Pancreas (tissue), 10 donors: ENCODE data around the gene INPP4B. TPM values are rescaled to one million over a fixed set of nuclear protein-coding genes. Genes with fewer than 3 reads are reported as not detected.

ENCODE experiments used
- ATAC-seq, 4 donors: fragments of 200-7000 bp; cut with Tn5 transposase; one replicate each; pipeline versions ENCODE4 v1.8.0 to v1.9.1; 2020; ENCODE audit warnings: mild to moderate bottlenecking in 4 of 4, moderate library complexity in 4 of 4
- DNase-seq, 6 donors: peaks; one replicate each; pipeline ENCODE4 v3.0.0-alpha.2; 2020
- FAIRE-seq: peaks from 2 replicates; lab custom pipeline; 2012; peaks lifted over from hg19 to GRCh38; lab: Jason Lieb, UNC
- H3K27ac ChIP-seq, 4 donors: fragments of 200-600 bp; sonication (generic); 1 replicate in 3 of 4; 2 replicates in 1 of 4; pipeline versions ENCODE4 v1.5.0 to v1.8.0; 2020
- H3K27me3 ChIP-seq, 4 donors: fragments of 200-600 bp; one replicate each; pipeline ENCODE4 v1.8.0; 2021
- H3K36me3 ChIP-seq, 3 donors: fragments of 200-600 bp; sonication (generic) in 1 of 3; one replicate each; pipeline versions ENCODE4 v1.5.0 to v1.8.0; 2020 to 2021
- H3K4me1 ChIP-seq, 3 donors: fragments of 200-600 bp; one replicate each; pipeline ENCODE4 v1.8.0; 2021
- H3K4me3 ChIP-seq, 4 donors: fragments of 200-600 bp; sonication (generic) in 2 of 4; one replicate each; pipeline versions ENCODE4 v1.5.0 to v1.8.0; 2020 to 2021
- H3K9me3 ChIP-seq, 4 donors: fragments of 200-600 bp; one replicate each; pipeline ENCODE4 v1.8.0; 2021
- WGBS, 2 donors: extraction: QIAGEN DNeasy Blood & Tissue Kit; methylation state at CpG; one replicate each; pipeline ENCODE4 v1.1.7; 2013; 5-methylcytosine and 5-hydroxymethylcytosine counted together
- intact Hi-C, 3 donors: fragments of 100-400 bp; cut with DNase I; formaldehyde crosslinking; loops; one replicate each; pipeline versions ENCODE4 v1.11.1 to v1.14.2; 2022
- polyA plus RNA-seq, 2 donors: library from polyadenylated mRNA; stranded (reverse); fragments of 200-250 nt; gene quantifications; one replicate each; pipeline ENCODE4 v1.2.3, GENCODE V29; 2013
- total RNA-seq, 6 donors: library from RNA; stranded (reverse); fragmentation: NEBNext Ultra II Directional in 4 of 6; extraction: Animal tissue kit (Norgen Biotek cat#: 25700) in 4 of 6; gene quantifications; one replicate each; pipeline versions ENCODE4 v1.2.1 to v1.2.4, GENCODE V29; 2021 to 2023
- TF ChIP-seq, protein P1 (sequence below), 4 donors: fragments of 200-600 bp; sonication (generic) in 3 of 4; IDR thresholded peaks; one replicate each; pipeline versions ENCODE4 v1.5.0 to v1.8.0; 2021; ENCODE audit warnings: antibody characterized with exemption in 4 of 4
- donor health status: healthy with polysubstance abuse.
- donor health status: DM: no; HTN: no; CAD: no; lungs with moderate emphysema.
- donor health status: DM: no; HTN: no; CAD: no.
- donor health status: control.
- donor health status: control.
- donor health status: Bipolar disorder and iron deficiency.
- donor health status: DM: yes; HTN: yes; CAD: no.
- donor health status: DM: no; HTN: no; CAD: no.
- donor health status: DM: no; HTN: no; CAD: no.
- donor health status: DM: yes; HTN: yes; CAD: no.

Gene INPP4B
- total and polyA plus RNA-seq, 8 donors, result 1.2 to 12.9 (median 5.5) TPM

DNA sequence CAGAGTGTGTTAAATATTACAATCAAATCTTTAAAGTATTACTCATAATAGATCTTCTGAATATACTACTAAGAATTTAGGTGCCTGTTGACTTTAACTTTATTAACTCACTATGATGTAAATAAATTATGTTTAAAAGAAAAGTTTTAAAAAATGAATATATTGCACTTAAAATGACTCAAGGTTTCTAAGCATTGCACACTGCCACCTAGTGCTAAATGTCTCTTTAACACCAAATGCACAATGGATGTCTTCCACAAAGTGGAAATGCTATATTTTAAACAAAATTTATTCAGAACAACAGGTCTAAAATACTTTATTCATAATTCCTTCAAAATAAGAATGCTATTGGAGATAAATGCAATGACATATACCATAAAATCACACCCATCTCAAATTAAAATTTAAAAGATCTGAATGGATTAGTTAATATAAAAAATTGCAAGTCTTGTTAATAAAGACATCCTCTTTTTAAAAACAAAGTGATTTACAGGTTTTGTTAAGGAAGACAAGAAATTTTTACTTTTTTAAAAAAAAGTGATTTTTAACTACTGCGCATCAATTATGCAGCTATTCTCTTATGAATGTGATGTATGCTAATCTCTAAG is 5.5 kb downstream of the INPP4B start:
- ATAC-seq (peak in 3 of 4 donors; percentile 56 to 66 (median 62)), FAIRE-seq (peak; percentile 98), DNase-seq (no peak)
- Histone ChIP-seq H3K4me3 (no peak overlapping the region), H3K9me3 (no peaks in the 10 kb centered on the region), H3K27me3 (peaks cover 0 to 3% (median 0%) of the 10 kb centered on the region in 4 donors), H3K36me3 (no peaks in the 10 kb centered on the region), H3K4me1 (peaks cover 0 to 3% (median 0%) of the 10 kb centered on the region in 3 donors), H3K27ac (no peak overlapping the region)
- intact Hi-C loops, result loop anchor here in 2 of 3 donors (10.0 kb wide), 1 partner anchor 716 kb away; no protein-coding TSS in a partner anchor
- TF ChIP-seq, protein P1, sequence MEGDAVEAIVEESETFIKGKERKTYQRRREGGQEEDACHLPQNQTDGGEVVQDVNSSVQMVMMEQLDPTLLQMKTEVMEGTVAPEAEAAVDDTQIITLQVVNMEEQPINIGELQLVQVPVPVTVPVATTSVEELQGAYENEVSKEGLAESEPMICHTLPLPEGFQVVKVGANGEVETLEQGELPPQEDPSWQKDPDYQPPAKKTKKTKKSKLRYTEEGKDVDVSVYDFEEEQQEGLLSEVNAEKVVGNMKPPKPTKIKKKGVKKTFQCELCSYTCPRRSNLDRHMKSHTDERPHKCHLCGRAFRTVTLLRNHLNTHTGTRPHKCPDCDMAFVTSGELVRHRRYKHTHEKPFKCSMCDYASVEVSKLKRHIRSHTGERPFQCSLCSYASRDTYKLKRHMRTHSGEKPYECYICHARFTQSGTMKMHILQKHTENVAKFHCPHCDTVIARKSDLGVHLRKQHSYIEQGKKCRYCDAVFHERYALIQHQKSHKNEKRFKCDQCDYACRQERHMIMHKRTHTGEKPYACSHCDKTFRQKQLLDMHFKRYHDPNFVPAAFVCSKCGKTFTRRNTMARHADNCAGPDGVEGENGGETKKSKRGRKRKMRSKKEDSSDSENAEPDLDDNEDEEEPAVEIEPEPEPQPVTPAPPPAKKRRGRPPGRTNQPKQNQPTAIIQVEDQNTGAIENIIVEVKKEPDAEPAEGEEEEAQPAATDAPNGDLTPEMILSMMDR (IDR thresholded peaks at IDR 0.05), result peak; percentile 11 to 64 (median 48)
- WGBS, 2 donors, result 82% methylated on average over 1 of the region's 1 CpG

DNA sequence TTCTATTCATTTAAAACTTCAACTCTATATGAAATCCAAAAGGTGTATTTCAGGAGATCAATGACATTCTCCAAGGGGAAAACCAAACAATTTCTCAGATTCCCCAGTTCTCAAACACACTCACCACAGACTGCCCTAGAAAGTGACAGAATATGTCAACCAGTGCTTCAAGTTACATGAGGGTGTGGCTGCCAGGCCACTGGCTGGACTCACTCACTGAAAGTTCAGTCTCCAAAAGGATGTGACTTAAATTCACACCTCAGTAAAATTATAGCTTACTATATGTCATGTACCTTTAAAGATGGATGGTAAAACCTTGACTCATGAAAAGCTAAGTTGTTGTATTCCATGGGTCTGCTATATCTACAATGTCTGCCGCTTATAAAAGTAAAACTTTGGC is 7.3 kb downstream of the INPP4B start:
- TF ChIP-seq, protein P1 (IDR thresholded peaks at IDR 0.05), result no peak
- Histone ChIP-seq H3K27ac (no peak overlapping the region), H3K4me1 (peaks cover 0 to 3% (median 0%) of the 10 kb centered on the region in 3 donors), H3K27me3 (peaks cover 0 to 3% (median 0%) of the 10 kb centered on the region in 4 donors), H3K9me3 (no peaks in the 10 kb centered on the region), H3K4me3 (no peak overlapping the region), H3K36me3 (no peaks in the 10 kb centered on the region)
- WGBS, 2 donors, result 80 to 88% methylated on average over 1 of the region's 1 CpG
- FAIRE-seq (no peak), DNase-seq (no peak), ATAC-seq (no peak)
- intact Hi-C loops, result no loop called here

DNA sequence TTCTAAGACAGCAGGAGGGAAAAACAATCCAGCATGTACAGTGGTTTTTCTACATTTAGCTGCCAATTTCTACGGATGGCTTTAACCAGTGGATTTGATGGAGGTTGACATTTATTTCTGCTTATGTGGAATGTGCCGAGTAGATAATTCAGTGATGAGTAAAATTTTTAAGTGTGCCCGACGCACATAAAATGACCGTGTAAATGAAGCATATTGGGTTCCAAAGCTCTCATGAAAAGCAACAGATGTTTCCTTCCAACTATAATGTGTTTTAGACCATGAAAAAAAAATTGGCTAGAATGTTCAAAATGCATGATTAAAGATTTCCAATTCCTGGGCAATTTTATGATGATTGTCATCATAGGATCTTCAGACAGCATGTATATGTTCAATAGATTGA is 14.1 kb downstream of the INPP4B start:
- intact Hi-C loops, result no loop called here
- Histone ChIP-seq H3K27me3 (no peaks in the 10 kb centered on the region), H3K4me1 (no peaks in the 10 kb centered on the region), H3K9me3 (no peaks in the 10 kb centered on the region), H3K4me3 (no peak overlapping the region), H3K36me3 (no peaks in the 10 kb centered on the region), H3K27ac (no peak overlapping the region)
- ATAC-seq, result no peak
- WGBS, 2 donors, result 77 to 78% methylated on average over 5 of the region's 5 CpGs
- no peak for DNase-seq
- TF ChIP-seq, protein P1 (IDR thresholded peaks at IDR 0.05), result no peak
- no peak for FAIRE-seq

DNA sequence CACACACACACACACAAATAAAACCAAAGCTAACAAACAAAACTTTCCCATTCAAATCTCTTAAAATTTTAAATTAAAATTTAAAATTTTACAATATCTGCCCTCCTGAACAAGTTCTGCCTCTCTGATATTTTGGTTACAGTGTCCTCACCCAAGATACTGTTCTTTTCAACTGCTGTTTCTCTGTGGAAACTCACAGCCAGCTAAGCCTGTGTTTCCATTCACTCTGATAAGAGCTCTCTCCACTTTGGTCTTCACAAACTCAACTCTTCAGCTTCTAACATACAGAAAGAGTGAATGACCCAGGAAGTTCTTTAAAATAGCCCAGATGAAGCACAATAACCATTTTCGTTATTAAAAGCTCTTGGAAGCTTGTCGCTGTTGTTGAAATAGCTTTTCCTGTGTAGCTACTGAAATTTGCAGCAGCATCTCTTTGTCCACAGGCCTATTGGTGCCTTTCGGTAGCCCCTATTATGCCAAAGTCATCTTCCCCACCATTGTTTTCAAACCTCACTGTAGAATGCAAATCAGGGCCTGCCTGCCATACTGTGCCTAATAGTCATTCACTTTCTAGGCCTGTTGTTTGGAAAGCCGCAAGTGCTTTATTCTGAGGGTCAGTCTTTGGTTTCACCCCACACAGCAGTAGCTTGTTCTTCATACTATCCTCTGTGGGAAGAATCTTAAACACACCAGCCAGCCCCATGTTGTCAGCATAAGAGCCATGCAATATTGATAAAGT is 19.4 kb downstream of the INPP4B start:
- no peak overlapping the region for H3K4me3 ChIP-seq
- WGBS, 2 donors, result 94 to 95% methylated on average over 4 of the region's 4 CpGs
- no peaks in the 10 kb centered on the region for H3K36me3 ChIP-seq
- DNase-seq (no peak), ATAC-seq (no peak), FAIRE-seq (no peak)
- H3K9me3 ChIP-seq, result no peaks in the 10 kb centered on the region
- no peak overlapping the region for H3K27ac ChIP-seq
- H3K4me1 ChIP-seq, result no peaks in the 10 kb centered on the region
- intact Hi-C loops, result no loop called here
- TF ChIP-seq, protein P1 (IDR thresholded peaks at IDR 0.05), result no peak
- H3K27me3 ChIP-seq, result no peaks in the 10 kb centered on the region

DNA sequence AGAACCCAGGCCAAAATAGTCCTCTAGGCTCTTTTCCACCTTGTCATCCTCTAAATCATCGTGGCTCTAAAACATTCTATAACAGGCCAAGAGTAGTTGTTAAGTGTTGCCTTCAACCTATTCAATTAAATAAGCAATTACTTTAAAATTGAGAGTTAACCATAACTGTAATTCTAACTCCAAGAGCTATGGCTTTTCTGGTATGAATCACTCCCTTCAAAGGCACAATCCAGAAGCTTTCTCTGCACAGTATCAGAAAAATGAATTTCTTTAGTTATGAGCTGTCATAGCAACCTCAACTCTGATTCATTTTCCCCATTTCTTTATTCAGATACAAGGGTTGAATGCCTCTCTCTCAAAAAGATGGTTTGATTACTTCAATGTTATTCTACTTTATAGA is 21.7 kb downstream of the INPP4B start:
- intact Hi-C loops, result no loop called here
- H3K27me3 ChIP-seq, result no peaks in the 10 kb centered on the region
- H3K4me1 ChIP-seq, result no peaks in the 10 kb centered on the region
- no peak for FAIRE-seq
- H3K9me3 ChIP-seq, result no peaks in the 10 kb centered on the region
- TF ChIP-seq, protein P1 (IDR thresholded peaks at IDR 0.05), result no peak
- H3K27ac ChIP-seq, result no peak overlapping the region
- DNase-seq, result no peak
- no peaks in the 10 kb centered on the region for H3K36me3 ChIP-seq
- WGBS, 2 donors, result 73 to 93% methylated on average over 1 of the region's 1 CpG
- H3K4me3 ChIP-seq, result no peak overlapping the region
- no peak for ATAC-seq
